Activated CD4-positive, alpha-beta T cell treated with anti-CD3 and anti-CD28 coated beads, Interleukin-2, amount 50 U/mL, for 16 hours (primary cell): ENCODE measurements around the gene TSPAN17.

Experiments
- DNase-seq: peaks from one replicate; pipeline ENCODE4 v3.0.0-alpha.2; 2020

The TSPAN17 gene

GRCh38 chr5:176643491-176644219, 3.6 kb upstream of the TSPAN17 start:
- DNase-seq, result no peak

- DNase-seq, result no peak
These were observed 3.0 kb upstream of the TSPAN17 start for GRCh38 chr5:176644294-176644693.

DNA sequence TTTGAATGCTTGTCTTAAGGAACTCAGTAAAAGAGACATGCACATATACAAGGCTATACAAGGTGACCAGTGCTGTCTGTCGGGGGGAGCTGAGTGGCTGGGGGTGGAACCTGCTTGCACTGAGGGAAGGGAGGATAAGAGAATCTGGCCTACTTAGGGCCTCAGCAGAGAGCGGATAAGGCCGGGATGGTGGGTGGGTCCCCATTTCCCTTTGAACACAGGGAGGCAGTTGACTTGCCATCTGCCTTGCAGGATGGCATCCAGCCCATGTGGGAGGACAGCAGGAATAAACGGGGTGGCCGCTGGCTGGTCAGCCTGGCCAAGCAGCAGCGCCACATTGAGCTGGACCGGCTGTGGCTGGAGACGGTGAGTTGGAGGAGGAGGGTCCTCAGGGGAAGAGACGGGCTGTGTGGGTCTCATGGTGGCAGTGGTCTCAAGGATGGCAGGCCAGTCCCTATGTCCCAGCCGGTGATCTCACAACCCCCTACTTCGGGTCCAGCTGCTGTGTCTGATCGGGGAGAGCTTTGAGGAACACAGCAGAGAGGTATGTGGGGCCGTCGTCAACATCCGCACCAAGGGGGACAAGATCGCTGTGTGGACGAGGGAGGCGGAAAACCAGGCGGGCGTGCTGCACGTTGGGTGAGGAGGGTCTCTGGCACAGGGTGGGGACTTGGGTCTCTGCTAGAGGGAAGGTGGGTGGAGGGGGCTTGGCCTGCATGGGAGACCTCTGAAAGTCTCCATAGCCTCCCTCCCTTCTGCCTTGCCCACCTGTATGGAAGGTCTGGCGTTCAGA, 2.2 kb upstream of the TSPAN17 start:
- no peak for DNase-seq

DNA sequence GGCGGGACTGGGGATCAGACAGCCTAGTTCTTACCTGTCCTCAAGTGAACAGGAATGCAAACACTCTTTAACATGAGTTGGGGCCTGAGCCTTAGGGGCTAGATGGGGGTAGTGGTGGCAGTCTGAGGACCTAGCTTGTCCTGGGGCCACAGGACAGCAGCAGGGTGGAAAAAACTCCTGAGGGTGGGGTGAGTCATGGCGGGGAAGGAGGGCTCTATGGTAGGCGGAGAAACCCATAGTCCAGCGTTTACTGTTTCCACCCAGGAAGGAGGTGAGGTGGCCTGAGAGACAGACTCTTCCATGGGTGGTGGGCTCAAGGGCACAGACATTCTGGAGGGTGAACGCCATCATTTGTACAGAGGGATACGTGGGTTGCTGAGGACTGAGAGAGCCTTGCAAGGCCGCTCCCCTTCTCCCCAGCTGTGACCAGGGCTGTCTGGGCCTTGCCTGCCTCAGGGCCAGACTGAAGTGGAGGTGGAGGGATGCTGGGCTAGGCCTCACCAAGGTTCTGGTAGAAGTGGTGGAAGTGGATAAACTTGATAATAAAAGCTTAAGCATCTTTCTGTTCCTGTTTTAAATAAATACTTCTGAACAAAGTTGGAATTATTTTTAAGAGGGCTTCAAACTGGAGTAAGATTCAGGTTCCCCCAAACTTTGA, 1.1 kb upstream of the TSPAN17 start:
- no peak for DNase-seq

DNA sequence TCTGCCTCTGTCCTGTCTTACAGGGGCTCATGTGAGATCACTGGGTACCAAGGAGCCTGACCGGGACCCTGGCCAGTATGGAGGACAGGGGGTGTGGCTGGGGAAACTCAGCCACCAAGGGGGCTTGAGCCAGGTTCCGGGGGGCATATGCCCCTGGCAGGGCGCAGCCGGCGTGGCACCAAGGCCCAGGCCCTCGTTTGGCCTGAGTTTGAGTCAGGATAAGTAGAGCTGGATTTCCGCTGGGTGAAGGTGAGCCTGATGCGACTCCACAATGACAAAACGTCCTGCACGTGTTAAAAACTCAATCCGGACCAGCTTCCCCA, 616 bp upstream of the TSPAN17 start:
- no peak for DNase-seq

- DNase-seq, result no peak
These were observed 674 bp downstream of the TSPAN17 start for GRCh38 chr5:176647843-176648473.

DNA sequence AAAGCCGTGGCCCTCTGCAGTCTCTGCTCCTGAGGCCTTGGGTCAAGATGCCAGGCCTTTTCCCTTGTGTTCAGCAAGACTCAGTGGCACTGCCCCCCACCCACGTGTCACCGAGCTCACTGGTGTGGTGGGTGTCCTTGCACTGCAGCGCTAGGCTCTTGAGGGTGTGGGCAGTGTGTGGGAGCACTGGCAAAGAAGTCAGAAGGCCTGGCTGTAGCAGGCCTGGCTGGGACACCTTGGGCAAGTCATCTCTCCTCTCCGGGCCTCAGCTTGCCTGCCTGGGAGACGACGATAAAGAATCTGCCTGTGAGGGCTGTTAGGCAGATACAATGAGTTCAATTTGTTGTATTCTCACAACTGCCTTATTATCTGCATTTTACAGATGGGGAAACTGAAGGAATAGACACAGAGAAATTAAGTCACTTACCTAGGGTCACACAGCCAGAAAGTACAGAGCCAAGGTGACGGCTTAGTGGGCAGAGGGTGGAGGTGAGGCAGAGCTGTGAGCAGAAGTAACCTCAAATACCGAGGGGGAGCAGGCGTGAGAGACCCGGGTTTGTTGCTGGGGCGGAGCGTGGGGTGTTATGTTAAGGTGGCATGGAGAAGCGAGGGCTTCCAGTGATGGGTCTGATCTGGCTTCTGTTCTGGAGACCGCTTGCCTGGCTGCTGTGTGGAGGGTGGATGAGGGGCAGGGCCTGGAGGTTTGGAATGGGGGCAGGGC, 1.4 kb downstream of the TSPAN17 start:
- no peak for DNase-seq

GRCh38 chr5:176650354-176650884, 3.1 kb downstream of the TSPAN17 start:
- no peak for DNase-seq

- no peak for DNase-seq
These were observed 4.2 kb downstream of the TSPAN17 start for GRCh38 chr5:176651472-176651980.

DNA sequence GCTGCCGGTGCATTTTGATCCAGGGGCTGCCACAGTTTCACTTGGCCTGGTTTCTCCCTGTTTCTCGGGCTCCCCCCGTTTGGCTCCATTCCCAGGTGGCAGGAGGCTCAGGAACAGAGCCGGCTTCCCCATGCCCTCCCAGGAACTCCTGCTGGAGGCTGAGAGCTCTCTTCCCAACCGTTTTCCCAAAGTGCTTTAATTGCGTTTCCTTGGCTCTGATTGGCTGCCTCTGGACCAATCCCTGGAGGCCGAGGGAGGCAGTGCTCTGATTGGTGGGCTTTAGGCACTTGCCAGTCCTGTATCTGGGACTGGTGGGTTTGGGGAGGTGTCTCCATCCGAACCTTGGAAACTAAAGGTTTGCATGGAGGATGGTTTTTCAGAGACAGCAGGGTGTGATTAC, 4.9 kb downstream of the TSPAN17 start:
- no peak for DNase-seq

GRCh38 chr5:176653401-176654385, 6.4 kb downstream of the TSPAN17 start:
- DNase-seq, result peak; percentile 75

- DNase-seq, result no peak
These were observed 7.6 kb downstream of the TSPAN17 start for GRCh38 chr5:176654856-176655255.

GRCh38 chr5:176656467-176656990, 9.2 kb downstream of the TSPAN17 start:
- DNase-seq, result no peak

GRCh38 chr5:176658007-176658599, 10.8 kb downstream of the TSPAN17 start:
- DNase-seq, result peak; percentile 72

DNA sequence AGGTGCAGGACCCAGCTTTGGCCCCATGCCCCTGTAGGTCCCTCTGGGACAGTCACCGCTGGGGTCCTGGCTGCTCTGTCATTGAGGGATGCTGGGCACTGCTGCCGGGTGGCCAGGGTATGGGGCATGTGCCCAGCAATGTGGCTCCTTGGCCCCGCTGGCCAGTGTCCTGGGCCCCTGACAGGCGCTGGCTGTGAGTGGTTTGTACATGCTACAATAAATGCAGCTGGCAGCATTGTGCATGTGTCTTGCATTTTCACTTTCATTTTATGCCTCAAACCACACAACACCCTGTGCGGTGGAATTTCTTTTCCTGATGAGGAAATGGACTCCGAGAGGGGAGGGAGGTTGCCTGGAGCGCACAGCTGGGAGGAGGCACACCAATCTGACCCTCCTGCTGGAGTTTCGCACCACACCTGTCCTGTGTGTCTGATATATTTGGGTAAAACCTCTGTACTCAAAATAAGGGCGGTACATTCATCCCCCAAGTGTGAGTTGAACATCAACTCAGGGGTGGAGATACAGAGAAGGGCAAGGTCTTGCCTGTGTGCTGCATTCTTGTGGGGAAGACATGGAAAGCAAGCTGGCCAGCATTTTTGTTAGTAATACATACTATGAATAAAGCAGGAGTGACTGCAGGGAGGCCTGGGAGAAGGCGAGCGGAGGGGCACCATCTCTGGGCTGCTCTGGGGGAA, 11.7 kb downstream of the TSPAN17 start:
- DNase-seq, result peak; percentile 18

- DNase-seq, result no peak
These were observed 12.2 kb downstream of the TSPAN17 start for GRCh38 chr5:176659512-176659839.

- no peak for DNase-seq
These were observed 12.7 kb downstream of the TSPAN17 start for GRCh38 chr5:176659860-176660461.

DNA sequence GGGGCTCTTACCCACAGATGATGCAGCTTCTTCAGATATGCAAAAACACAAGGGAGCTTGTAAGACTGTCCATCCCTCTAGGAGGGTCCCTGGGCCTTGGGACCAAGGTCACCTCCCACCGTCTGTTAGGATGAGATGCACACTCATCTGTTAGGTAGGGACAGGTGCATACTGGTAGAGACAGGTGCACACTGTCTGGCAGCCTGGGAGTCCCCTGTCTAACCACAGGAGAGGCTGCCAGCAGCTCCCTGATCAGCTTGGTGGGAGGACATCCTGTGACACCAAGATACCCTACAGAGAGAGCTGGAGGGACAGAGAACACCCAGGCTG, 13.2 kb downstream of the TSPAN17 start:
- no peak for DNase-seq

DNA sequence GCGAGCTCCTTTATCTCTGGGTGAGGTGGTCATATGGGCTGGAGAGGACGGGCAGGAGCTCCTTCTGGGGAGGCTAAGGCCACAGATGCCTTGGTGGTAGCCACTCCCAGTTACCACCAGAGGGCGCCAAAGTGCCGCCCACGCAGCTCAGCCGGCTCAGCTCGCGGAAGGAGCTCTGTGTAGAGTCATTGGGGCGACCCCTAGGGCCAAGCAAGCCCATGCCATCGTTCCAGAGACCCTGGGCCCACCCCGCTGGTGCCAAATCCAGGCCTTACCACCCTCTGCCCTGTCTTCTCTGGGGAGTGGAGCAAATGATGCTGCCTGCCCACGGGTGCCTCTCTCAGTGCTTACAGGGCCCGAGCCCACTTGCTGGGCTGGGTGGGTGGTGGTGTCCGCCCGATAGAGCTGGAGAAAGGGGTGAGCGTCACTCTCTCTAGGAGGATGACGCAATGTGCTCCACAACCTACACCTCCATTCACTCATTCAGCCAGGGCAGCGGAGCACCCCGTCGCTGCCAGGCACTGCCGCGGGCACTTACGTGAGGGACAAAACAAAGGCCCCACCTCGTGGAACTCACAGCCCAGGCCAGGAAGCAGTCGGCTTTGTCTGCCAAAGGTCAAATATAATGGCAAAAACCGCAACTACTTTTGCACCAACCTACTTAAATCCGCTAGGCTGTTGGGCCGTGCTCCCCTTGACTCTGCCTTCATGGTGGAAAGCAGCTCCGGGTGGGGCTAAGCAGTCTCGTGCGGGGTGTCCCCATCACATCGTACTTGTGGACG, 13.8 kb downstream of the TSPAN17 start:
- DNase-seq, result peak; percentile 77
